Measurements from ENCODE around the gene COL28A1. TPM values are rescaled to one million over a fixed set of nuclear protein-coding genes. Genes with fewer than 3 reads are reported as not detected.
"Not testable (repeated sequence)": the region's sequence is repeated elsewhere in the genome, so short reads cannot be mapped to it uniquely, and the experiment has no call there.

Gene COL28A1
- total RNA-seq, 1 donor: 0.09 TPM

GRCh38 chr7:7562736-7563135 lies 27.1 kb upstream of the COL28A1 start:
- no peak for TF ChIP-seq CTCF (IDR thresholded peaks at IDR 0.05; ENCODE audit: insufficient read depth, low read length)
- DNase-seq (ENCODE audit: low read depth): no peak
- H3K4me3 ChIP-seq (ENCODE audit: low read depth, low read length): no peak overlapping the region

DNA sequence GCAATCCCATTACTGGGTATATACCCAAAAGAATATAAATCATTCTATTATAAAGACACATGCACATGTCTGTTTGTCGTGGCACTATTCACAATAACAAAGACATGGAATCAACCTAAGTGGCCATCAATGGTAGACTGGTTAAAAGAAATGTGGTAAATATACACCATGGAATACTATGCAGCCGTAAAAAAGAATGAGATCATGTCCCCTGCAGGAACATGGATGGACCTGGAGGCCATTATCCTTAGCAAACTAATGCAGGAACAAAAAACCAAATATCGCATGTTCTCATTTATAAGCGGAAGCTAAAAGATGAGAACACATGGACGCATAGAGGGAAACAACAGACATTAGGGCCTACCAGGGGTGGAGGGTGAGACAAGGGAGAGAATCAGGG lies 25.9 kb upstream of the COL28A1 start:
- not testable (repeated sequence) for H3K4me3 ChIP-seq (ENCODE audit: low read depth, low read length); DNase-seq (ENCODE audit: low read depth)

DNA sequence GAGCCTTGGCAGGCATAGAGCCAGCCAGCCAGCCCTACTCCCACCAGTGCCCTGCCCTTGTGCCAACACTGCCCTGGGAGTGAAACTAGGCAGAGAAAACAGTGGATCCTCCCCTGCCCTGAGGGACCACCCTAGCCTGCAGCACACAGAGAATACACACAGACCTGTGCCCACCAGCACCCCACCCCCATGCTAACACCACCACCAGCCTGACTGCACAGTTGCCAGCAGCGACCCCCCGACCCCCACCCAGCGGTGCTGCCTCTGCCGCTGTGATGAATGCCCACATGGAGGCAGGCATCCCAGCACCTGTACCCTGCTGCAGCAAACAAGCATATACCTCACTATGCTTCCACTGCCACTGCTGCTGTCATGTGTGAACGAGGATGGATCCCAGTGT lies 21.6 kb upstream of the COL28A1 start:
- no peak overlapping the region for H3K4me3 ChIP-seq (ENCODE audit: low read depth, low read length)
- TF ChIP-seq CTCF (IDR thresholded peaks at IDR 0.05; ENCODE audit: insufficient read depth, low read length): no peak
- DNase-seq (ENCODE audit: low read depth): no peak

- H3K4me3 ChIP-seq (ENCODE audit: low read depth, low read length): no peak overlapping the region
- TF ChIP-seq CTCF (IDR thresholded peaks at IDR 0.05; ENCODE audit: insufficient read depth, low read length): no peak
- DNase-seq (ENCODE audit: low read depth): no peak
Measured at GRCh38 chr7:7556852-7557251, 21.2 kb upstream of the COL28A1 start.

- DNase-seq (ENCODE audit: low read depth): no peak
Measured at GRCh38 chr7:7554649-7555575, 19.2 kb upstream of the COL28A1 start.

DNA sequence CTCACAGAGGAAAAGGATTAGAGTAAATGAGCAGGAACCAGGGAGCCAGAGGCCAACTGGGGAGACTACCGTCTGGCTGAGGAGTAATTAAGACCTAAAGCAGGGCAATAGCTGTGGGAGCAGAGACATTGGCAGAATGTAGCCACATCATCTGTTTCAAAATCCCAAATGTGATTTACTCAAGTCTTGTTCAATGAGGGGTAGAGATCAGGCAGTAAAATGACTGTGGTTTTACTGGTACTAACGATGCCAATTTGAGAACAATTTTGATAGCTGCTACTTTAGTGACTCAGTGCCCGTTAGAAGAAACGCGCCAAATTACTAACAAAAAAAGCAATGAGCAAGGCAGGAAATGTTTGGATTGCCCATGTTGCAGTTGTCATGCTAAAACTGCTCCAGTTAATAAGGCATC lies 18.4 kb upstream of the COL28A1 start:
- no peak for TF ChIP-seq CTCF (IDR thresholded peaks at IDR 0.05; ENCODE audit: insufficient read depth, low read length)
- no peak overlapping the region for H3K4me3 ChIP-seq (ENCODE audit: low read depth, low read length)
- peak; percentile 69 for DNase-seq (ENCODE audit: low read depth)

More at GRCh38 chr7:7554649-7555575, 19.2 kb upstream of the COL28A1 start:
- H3K4me3 ChIP-seq (ENCODE audit: low read depth, low read length): no peak overlapping the region
- TF ChIP-seq CTCF (IDR thresholded peaks at IDR 0.05; ENCODE audit: insufficient read depth, low read length): no peak

- DNase-seq (ENCODE audit: low read depth): no peak
- H3K4me3 ChIP-seq (ENCODE audit: low read depth, low read length): no peak overlapping the region
- TF ChIP-seq CTCF (IDR thresholded peaks at IDR 0.05; ENCODE audit: insufficient read depth, low read length): no peak
Measured at GRCh38 chr7:7553386-7553785, 17.7 kb upstream of the COL28A1 start.

Measured in fibroblast of the aortic adventitia (primary cell).